HL-60/S4 treated with phorbol 12-myristate 13-acetate at 8.2 ng/mL for 4 days and 3 days (cell line): ENCODE data around the gene ZBED2.
"Not testable (repeated sequence)": the region's sequence is repeated elsewhere in the genome, so short reads cannot be mapped to it uniquely, and the experiment has no call there.

Source experiments
- in situ Hi-C: fragments of 300-500 bp; cut with MboI; formaldehyde crosslinking; loops from 2 replicates; pipeline ENCODE4 v1.15.0; 2022; ENCODE audit warnings: low sequenced_read_pairs

ZBED2 gene

GRCh38 chr3:111595232-111595631 is at the start of gene ZBED2:
Gene ZBED2 (minus strand): TSS chr3:111595346. CDS start chr3:111594201, 1,145 bp downstream.
- in situ Hi-C loops, result no loop called here

GRCh38 chr3:111639316-111639715 is 44.2 kb upstream of the ZBED2 start:
- in situ Hi-C loops, result no loop called here

GRCh38 chr3:111636366-111636885 is 41.3 kb upstream of the ZBED2 start:
- in situ Hi-C loops, result no loop called here

- in situ Hi-C loops, result no loop called here
Measured at GRCh38 chr3:111635403-111635802, 40.3 kb upstream of the ZBED2 start.

- in situ Hi-C loops, result not testable (repeated sequence)
Measured at GRCh38 chr3:111630638-111631037, 35.5 kb upstream of the ZBED2 start.

GRCh38 chr3:111629018-111629417 is 33.9 kb upstream of the ZBED2 start:
- in situ Hi-C loops, result not testable (repeated sequence)

- in situ Hi-C loops, result no loop called here
Measured at GRCh38 chr3:111627092-111627491, 31.9 kb upstream of the ZBED2 start.

- in situ Hi-C loops, result no loop called here
Measured at GRCh38 chr3:111621535-111621934, 26.4 kb upstream of the ZBED2 start.

- in situ Hi-C loops, result no loop called here
Measured at GRCh38 chr3:111619833-111620232, 24.7 kb upstream of the ZBED2 start.

- in situ Hi-C loops, result no loop called here
Measured at GRCh38 chr3:111618945-111619344, 23.8 kb upstream of the ZBED2 start.

- in situ Hi-C loops, result no loop called here
Measured at GRCh38 chr3:111617912-111618601, 22.9 kb upstream of the ZBED2 start.

- in situ Hi-C loops, result no loop called here
Measured at GRCh38 chr3:111617406-111617805, 22.3 kb upstream of the ZBED2 start.

GRCh38 chr3:111616417-111617105 is 21.4 kb upstream of the ZBED2 start:
- in situ Hi-C loops, result no loop called here

- in situ Hi-C loops, result no loop called here
Measured at GRCh38 chr3:111615880-111616279, 20.7 kb upstream of the ZBED2 start.

GRCh38 chr3:111613294-111613693 is 18.1 kb upstream of the ZBED2 start:
- in situ Hi-C loops, result no loop called here

- in situ Hi-C loops, result no loop called here
Measured at GRCh38 chr3:111610612-111611054, 15.5 kb upstream of the ZBED2 start.

GRCh38 chr3:111610189-111610588 is 15.0 kb upstream of the ZBED2 start:
- in situ Hi-C loops, result no loop called here

- in situ Hi-C loops, result no loop called here
Measured at GRCh38 chr3:111609700-111610099, 14.6 kb upstream of the ZBED2 start.

GRCh38 chr3:111608383-111608782 is 13.2 kb upstream of the ZBED2 start:
- in situ Hi-C loops, result no loop called here

- in situ Hi-C loops, result no loop called here
Measured at GRCh38 chr3:111607240-111607920, 12.2 kb upstream of the ZBED2 start.

GRCh38 chr3:111605493-111605892 is 10.3 kb upstream of the ZBED2 start:
- in situ Hi-C loops, result no loop called here

GRCh38 chr3:111605018-111605417 is 9.9 kb upstream of the ZBED2 start:
- in situ Hi-C loops, result no loop called here
